Measurements from ENCODE around the gene LTBP1.
"Not testable (repeated sequence)": the region's sequence is repeated elsewhere in the genome, so short reads cannot be mapped to it uniquely, and the experiment has no call there.

Gene LTBP1

GRCh38 chr2:33135645-33136044 is 188.9 kb downstream of the LTBP1 start:
- DNase-seq, result no peak

- peak in 3 of 56 donors; percentile 9 to 22 (median 18) for DNase-seq
These were observed 189.3 kb downstream of the LTBP1 start for GRCh38 chr2:33136056-33136455.

GRCh38 chr2:33136566-33136965 is 189.8 kb downstream of the LTBP1 start:
- no peak for DNase-seq

GRCh38 chr2:33137331-33137730 is 190.6 kb downstream of the LTBP1 start:
- DNase-seq, result no peak

GRCh38 chr2:33139949-33140348 is 193.2 kb downstream of the LTBP1 start:
- no peak for DNase-seq

- DNase-seq, result no peak
These were observed 194.7 kb downstream of the LTBP1 start for GRCh38 chr2:33141476-33141875.

GRCh38 chr2:33142810-33143209 is 196.1 kb downstream of the LTBP1 start:
- peak in 10 of 56 donors; percentile 5 to 18 (median 9) for DNase-seq

- DNase-seq, result no peak
These were observed 197.5 kb downstream of the LTBP1 start for GRCh38 chr2:33144243-33144642.

- DNase-seq, result no peak
These were observed 198.7 kb downstream of the LTBP1 start for GRCh38 chr2:33145459-33145858.

- no peak for DNase-seq
These were observed 199.3 kb downstream of the LTBP1 start for GRCh38 chr2:33146102-33146501.

- no peak for DNase-seq
These were observed 206.3 kb downstream of the LTBP1 start for GRCh38 chr2:33153008-33153407.

- no peak for DNase-seq
These were observed 211.8 kb downstream of the LTBP1 start for GRCh38 chr2:33158482-33159003.

- DNase-seq, result no peak
These were observed 213.4 kb downstream of the LTBP1 start for GRCh38 chr2:33160191-33160590.

GRCh38 chr2:33166287-33166881 is 219.6 kb downstream of the LTBP1 start:
- DNase-seq, result no peak

- no peak for DNase-seq
These were observed 221.0 kb downstream of the LTBP1 start for GRCh38 chr2:33167622-33168245.

- no peak for DNase-seq
These were observed 221.7 kb downstream of the LTBP1 start for GRCh38 chr2:33168425-33168824.

- DNase-seq, result no peak
These were observed 222.2 kb downstream of the LTBP1 start for GRCh38 chr2:33168922-33169321.

- not testable (repeated sequence) for DNase-seq
These were observed 223.5 kb downstream of the LTBP1 start for GRCh38 chr2:33170251-33170650.

- no peak for DNase-seq
These were observed 230.9 kb downstream of the LTBP1 start for GRCh38 chr2:33177627-33178026.

- no peak for DNase-seq
These were observed 231.5 kb downstream of the LTBP1 start for GRCh38 chr2:33178209-33178608.

- no peak for DNase-seq
These were observed 234.2 kb downstream of the LTBP1 start for GRCh38 chr2:33180915-33181314.

GRCh38 chr2:33181466-33181865 is 234.7 kb downstream of the LTBP1 start:
- no peak for DNase-seq

- DNase-seq, result no peak
These were observed 237.3 kb downstream of the LTBP1 start for GRCh38 chr2:33184041-33184440.
